GM21619 (cell line): Measurements from ENCODE around the gene UBE2D2.
"Not testable (repeated sequence)": the region's sequence is repeated elsewhere in the genome, so short reads cannot be mapped to it uniquely, and the experiment has no call there.

ENCODE experiments used
- ATAC-seq: cut with Tn5 transposase; IDR thresholded peaks from one replicate; pipeline ENCODE4 v1.9.1; 2021; ENCODE audit not compliant: unreplicated experiment

UBE2D2 gene

GRCh38 chr5:139546593-139546992, 14.5 kb upstream of the UBE2D2 start:
- not testable (repeated sequence) for ATAC-seq

GRCh38 chr5:139549162-139549894, 11.8 kb upstream of the UBE2D2 start:
- ATAC-seq = no peak

GRCh38 chr5:139550051-139550872, 10.9 kb upstream of the UBE2D2 start:
- not testable (repeated sequence) for ATAC-seq

DNA sequence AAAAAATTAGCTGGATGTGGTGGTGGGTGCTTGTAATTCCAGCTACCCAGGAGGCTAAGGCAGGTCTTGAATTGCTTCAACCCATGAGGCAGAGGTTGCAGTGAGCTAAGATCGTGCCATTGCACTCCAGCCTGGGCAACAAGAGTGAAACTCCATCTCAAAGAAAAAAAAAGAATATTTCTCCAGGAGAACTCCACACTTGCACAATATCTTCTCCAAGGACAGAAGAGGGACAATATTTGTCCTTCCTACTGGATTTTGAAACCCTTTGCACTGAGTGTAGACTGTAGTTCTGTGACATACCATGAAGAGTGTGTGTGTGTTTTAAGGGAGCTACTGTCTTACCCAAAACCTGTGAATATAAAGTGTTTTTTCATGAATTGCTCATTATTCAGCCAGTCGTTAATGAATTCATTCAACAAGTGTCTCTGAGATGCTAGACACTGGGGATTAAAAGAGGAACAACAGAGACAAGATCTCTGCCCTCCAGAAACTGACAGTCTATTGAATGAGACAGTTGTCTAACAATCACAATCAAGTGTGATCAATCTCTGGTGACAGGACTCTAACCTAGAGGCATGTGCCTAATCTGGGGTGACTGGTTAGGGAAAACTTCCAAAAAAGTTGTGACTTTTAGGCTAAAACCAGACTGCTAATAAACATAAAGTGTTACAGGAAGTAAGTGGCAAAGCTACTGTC, 9.8 kb upstream of the UBE2D2 start:
- ATAC-seq = no peak

DNA sequence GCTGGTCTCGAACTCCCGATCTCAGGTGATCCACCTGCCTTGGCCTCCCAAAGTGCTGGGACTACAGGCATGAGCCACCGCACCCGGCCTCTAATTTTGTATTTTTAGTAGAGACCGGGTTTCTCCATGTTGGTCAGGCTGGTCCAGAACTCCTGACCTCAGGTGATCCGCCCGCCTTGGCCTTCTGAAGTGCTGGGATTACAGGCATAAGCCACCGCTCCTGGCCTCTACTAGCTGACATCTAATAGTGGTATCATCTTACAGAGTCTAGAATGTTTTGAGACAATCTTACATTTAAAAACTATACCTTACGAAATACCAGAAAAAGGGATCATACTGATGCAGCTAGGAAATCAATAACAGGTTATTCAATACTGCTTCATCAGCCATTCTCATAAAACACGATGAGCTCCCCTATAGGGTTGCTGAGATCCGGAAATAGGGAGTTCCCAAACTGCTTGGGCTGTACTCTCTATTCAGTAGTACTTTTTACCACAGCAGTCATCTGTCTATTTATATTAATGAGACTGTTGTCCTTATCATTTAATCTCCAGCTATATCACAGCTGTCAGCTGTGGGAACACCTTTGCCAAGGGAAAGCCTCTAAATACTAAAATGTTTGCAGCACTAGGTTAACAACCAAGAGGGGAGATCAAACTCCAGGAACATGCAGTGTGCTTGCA, 8.1 kb upstream of the UBE2D2 start:
- no peak for ATAC-seq

GRCh38 chr5:139554264-139554663, 6.9 kb upstream of the UBE2D2 start:
- ATAC-seq = no peak

- no peak for ATAC-seq
These were observed 3.3 kb upstream of the UBE2D2 start for GRCh38 chr5:139557811-139558210.

DNA sequence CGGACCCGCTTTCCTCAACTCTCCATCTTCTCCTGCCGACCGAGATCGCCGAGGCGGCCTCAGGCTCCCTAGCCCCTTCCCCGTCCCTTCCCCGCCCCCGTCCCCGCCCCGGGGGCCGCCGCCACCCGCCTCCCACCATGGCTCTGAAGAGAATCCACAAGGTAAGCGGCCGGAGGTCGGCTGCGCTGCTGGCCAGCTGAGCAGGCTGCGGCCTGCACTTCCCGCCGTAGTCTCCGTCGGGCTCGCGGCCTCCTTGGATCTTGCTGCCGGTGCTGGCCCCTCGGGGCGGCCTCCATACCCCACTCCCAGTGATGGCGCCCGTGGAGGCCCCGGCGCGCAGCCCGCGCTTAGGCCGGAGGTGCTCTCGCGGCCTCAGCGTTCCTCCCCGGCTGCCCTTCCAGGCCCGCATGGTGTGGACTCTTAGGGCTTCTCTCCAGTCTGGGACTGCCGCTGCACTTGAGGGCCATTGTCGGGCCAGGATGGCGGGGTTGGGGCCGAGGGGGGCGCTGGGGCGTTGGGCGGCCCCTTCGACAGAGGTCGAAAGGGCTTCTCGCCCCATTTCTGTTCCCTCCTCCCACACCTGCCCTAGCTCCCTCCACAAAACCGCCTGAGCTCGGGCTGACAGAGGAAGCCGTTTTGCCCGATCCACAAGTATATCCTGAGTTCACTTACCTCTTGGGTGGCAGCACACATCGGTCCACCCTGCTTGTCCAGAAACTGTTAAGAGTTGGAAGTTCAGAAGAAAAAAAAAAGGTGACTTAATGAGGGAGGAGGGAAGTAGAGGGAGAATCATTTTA, 714 bp downstream of the UBE2D2 start:
- peak; percentile 17 for ATAC-seq

DNA sequence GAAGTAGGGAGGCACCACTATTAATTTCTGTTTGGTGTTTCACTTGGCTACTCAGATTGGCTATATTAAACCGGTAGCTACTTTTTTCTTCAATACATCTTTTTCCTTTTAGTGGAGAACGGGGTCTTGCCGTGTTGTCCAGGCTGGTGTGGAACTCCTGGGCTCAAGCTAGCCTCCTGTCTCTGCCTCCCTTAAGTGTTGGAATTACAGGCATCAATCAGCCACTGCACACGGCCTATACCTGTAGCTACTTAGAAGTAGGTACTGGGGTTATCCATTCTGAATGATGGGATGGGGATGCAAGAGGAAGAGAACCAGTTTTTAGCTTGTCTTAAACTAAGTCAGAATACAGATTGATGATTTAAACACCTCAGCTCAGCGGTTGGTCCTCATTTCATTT, 1.7 kb downstream of the UBE2D2 start:
- ATAC-seq = no peak

GRCh38 chr5:139565411-139566305, 4.5 kb downstream of the UBE2D2 start:
- peak; percentile 30 for ATAC-seq

GRCh38 chr5:139566611-139567010, 5.5 kb downstream of the UBE2D2 start:
- no peak for ATAC-seq

DNA sequence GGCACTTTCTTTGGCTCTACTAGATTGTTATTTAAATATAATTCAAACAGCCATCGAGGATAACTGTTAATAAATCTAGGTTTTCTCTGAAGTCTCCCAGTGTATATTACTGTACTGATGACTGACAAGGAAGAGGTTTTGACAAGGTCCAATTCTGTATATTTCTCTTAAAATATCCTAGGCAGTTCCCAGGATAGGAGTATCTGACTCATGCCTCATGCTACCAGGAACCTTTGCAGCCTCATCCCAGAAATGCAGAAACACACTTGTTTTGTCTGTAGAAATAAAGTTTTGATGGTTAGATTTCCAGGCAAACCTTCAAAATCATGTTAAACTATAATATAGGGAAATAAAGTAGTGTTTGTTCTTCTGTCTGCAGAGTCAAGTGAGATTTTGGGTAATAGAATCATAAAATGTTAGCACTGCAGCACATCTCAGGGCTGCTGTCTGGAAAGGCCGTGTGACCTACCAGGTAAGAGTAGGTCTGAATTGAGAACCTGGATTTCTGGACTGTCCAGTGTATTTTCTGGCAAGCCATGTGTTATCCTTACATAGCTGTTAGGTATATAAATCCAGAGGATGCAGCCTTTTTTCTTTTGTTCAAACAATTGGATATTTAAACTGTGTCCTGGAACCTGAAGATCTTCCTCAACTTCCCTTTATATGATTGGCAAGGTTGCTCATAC, 8.3 kb downstream of the UBE2D2 start:
- no peak for ATAC-seq

DNA sequence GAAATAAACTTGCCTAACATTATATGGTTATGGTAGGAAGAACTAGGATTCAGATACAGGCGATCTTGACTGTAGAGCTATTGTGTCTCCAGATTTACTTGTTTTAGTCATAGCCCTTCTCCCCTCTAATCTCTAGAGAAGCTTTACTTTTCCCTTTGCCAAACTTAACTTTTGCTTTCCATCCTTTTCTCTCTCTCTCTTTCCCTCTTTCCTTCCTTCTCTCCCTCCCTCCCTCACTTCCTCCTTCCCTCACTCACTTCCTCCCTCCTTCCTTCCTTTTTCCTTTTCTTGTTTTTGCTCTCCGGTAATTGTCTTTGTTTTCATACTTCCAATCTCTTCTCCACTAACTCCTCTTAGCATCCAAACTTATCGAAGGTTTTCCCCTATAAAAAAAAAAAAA, 10.4 kb downstream of the UBE2D2 start:
- no peak for ATAC-seq

DNA sequence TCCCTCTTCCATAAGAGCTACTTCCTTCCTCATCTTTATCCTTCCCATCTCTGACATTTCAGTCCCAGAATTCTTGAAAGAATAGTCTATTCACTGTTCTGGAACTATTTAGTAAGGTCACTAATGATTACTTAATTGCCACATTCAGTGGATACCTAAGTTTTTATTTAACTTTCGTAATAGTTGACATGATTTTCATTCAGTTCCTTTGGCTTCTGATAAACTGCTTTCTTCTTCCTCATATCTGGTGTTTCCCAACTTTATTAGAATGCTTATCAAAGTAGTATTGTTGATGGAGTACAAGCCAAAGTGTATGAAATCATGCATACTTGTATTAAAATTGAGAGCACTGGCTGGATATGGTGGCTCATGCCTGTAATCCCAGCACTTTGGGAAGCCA, 10.8 kb downstream of the UBE2D2 start:
- no peak for ATAC-seq

- ATAC-seq = no peak
These were observed 13.6 kb downstream of the UBE2D2 start for GRCh38 chr5:139574641-139575312.

DNA sequence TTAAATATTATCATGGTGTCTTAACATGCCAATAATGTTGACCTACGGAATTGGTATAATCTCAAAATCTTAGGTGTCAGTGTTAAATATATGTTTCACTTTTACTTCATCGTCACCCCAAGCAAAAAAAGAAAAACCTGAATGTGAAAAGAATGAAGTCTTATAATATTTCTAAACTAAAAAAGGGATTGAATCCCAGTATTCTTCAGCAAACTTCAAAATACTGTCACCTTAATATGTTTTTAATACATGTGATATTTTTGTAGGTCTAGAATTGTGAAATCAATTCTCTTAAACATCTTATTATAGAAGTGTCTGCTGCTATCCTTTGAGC, 14.1 kb downstream of the UBE2D2 start:
- no peak for ATAC-seq

- ATAC-seq = no peak
These were observed 14.6 kb downstream of the UBE2D2 start for GRCh38 chr5:139575751-139576150.

- no peak for ATAC-seq
These were observed 16.7 kb downstream of the UBE2D2 start for GRCh38 chr5:139577689-139578290.
